Kidney capillary endothelial cell (primary cell): ENCODE data around the gene CA7.

ENCODE experiments used
- DNase-seq: peaks from one replicate; pipeline ENCODE4 v3.0.0-alpha.2; 2018; ENCODE audit warnings: low spot score

CA7 gene

DNA sequence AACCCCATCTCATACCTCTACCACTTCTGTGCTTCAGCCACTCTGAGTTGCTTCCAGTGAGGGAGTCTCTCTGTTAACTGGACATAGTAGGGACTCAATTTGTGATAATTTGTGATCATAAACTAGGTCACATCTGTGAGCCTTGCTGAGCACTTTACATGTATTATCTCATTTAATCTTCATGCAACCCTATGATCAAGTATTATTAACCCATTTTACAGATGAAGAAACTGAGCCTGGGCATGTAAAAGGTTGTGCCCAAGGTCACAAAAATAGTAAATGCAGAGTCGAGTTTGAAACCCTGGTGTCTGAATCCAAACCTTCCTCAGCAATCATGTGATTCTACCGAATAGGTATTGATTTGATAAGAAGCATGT, 54.7 kb downstream of the CA7 start:
- no peak for DNase-seq

DNA sequence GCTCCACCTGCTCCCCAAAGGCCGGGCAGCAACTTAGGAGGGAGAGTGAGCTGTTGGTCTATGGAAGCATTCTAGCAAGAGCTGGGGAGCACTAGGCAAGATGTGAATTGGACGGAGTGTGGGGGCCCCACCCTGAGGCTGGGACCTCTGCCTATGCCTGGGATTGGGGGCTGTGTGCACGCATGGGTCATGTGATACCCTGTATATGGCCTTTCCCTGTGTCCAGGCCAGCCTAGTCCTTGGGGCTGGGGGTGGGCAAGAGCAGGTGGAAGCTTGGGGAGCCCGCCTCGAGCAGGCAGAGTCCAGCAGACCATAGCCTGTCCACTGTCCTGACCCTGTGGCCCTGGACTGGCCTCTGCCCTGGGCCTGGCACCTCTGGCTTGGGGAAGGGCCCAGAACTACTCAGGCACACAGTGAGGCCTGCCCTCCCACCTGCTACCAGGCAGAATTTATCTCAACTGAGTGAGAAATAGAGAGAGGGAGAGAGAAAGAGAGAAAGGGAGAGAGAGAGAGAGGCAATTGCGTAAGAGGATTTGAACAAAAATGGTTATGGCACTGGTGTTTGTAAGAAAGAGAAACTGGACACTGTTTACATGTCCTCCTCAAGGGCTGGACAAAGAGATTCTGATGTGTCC, 55.2 kb downstream of the CA7 start:
- DNase-seq, result no peak

GRCh38 chr16:66899945-66900710, 55.9 kb downstream of the CA7 start:
- peak; percentile 63 for DNase-seq

DNA sequence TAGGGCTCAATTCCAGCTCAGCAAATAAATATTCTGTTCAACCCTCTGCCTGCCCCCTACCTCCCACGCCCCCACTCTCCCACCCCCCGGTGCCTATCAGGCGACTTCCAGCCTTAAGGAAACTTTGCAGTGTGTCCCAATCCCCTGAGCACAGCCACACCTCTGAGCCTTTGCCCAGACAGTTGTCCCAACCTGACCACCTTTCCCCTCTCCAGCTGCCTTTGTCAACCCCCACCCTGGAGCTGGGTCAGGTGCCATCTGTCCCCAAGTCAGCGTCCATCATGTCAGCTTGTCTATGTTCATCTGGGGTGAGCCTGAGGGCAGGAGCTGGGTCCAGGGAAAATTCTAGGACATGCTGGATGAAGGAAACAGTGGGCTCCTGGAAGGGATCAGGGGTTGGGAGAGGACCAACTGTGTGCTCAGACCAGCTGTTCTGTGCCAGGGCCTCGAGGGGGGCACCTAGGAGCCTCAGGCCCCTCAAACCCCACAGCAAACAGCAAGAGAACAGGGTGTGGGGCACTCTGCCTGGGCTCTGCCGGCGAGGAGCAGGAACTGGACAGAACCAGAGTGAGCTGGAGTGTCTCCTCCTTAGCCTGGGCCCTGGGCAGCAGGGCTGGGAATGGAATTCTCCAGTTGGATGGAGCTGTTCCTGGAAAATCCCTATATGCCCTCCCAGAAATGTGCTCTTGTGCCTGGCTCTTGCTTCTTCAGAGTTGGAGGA, 56.7 kb downstream of the CA7 start:
- no peak for DNase-seq

- no peak for DNase-seq
Observed at GRCh38 chr16:66901626-66902025, 57.4 kb downstream of the CA7 start.

GRCh38 chr16:66902648-66903543, 58.7 kb downstream of the CA7 start:
- DNase-seq, result no peak
